ENCODE data around the gene GON7.

Gene GON7

DNA sequence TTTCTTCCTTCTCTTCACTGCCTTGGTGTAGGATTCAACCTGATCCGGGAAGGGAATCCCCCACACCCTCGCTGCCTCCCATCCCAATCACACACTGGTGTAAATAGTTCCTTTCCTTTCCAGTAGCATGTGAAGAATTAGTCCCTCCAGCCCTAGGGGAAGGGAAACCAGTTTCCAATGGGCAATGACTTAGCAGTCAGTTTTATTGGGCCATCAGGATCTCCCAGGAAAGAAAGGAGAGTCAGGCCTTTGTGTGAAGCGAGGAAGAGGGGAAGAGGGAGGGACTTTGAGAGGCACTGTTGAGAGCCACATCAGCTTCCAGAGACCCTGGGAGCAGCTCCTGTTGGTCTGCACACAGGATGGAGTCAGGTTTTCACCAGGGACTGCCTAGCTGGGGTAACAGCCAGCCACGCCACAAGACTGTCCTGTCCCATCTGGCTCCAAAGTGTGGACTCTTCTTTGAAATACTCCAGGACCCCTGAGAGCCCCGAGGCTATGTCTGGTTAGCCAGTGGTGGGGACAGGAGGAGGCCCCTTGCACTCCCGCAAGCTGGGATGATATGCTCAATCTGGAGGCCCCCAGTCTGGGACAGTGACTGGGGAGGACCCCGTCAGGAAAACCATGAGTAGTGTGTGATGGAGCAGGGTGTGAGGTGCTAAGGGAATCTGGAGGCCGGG, 50.0 kb downstream of the GON7 start:
- no peak for DNase-seq (ENCODE audit: low spot score)

DNA sequence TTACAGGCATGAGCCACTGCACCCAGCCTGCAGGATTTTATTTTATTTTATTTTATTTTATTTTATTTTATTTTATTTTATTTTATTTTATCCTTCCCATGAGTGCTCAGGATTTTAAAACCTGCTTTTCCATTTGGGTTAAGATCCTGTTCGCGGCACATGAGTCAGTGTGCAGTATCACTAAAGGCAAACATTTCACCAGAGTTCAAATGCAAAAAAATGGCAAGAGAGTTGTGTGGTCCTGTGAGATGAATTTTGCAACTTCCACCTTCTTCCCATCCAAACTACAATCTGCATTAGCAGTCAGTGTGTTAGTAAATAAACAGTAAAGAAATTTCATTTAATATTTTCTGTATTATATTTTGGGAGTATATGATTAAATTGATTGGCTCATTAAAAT, 51.2 kb downstream of the GON7 start:
- DNase-seq (ENCODE audit: low spot score) = no peak

GRCh38 chr14:93153121-93153520, 53.7 kb downstream of the GON7 start:
- no peak for DNase-seq (ENCODE audit: low spot score)
